K562 (cell line): Measurements from ENCODE around the gene RNF123. TPM values are rescaled to one million over a fixed set of nuclear protein-coding genes. Genes with fewer than 3 reads are reported as not detected.
"Not testable (repeated sequence)": the region's sequence is repeated elsewhere in the genome, so short reads cannot be mapped to it uniquely, and the experiment has no call there.

Experiments
- ATAC-seq: fragments of 200-7000 bp; cut with Tn5 transposase; 3 replicates; pipeline ENCODE4 v1.9.1; 2020; ENCODE audit warnings: moderate library complexity
- BruUV-seq: library from RNA; stranded (reverse); fragments of 400-500 nt; replicated peaks from 2 replicates; lab custom pipeline; 2021; lab: Mats Ljungman, UMichigan
- CTCF ChIA-PET: fragments of 300-600 bp; formaldehyde crosslinking; extraction: SDS; loops from one replicate; lab custom pipeline; 2021; ENCODE audit warnings: low intra/inter-chr PET ratio; lab: Yijun Ruan, JAX
- POLR2A ChIA-PET: fragments of 300-600, 350-650 bp; sonication (Branson Sonifier 250); formaldehyde crosslinking; extraction: SDS; loops from one replicate; lab custom pipeline; 2021; ENCODE audit warnings: antibody characterized with exemption, inconsistent platforms; lab: Yijun Ruan, JAX
- DNase-seq, 4 experiments: peaks; one replicate each; pipeline versions ENCODE4 v3.0.0 to v3.0.0-alpha.2; 2011 to 2018; ENCODE audit warnings: low spot score in 3 of 4, mixed read lengths in 3 of 4; ENCODE audit errors: extremely low read depth in 1 of 4
- FAIRE-seq: peaks from 2 replicates; lab custom pipeline; 2011; peaks lifted over from hg19 to GRCh38; lab: Jason Lieb, UNC
- H2AFZ ChIP-seq: 2 replicates; pipeline ENCODE4 v1.6.0; 2011; ENCODE audit warnings: low read depth, low read length, control low read depth, inconsistent platforms
- H3K27ac ChIP-seq: fragments of 200-600 bp; 3 replicates; pipeline ENCODE4 v1.8.0; 2011; ENCODE audit warnings: low read depth, mild to moderate bottlenecking, control low read depth, inconsistent platforms, low read length, moderate library complexity, mixed read lengths; ENCODE audit errors: extremely low read depth
- H3K27me3 ChIP-seq, 2 experiments: fragments of 300-600 bp in 1 of 2; 2 replicates in 1 of 2; 3 replicates in 1 of 2; pipeline versions ENCODE4 v1.6.0 to v1.8.0; 2011; ENCODE audit warnings: inconsistent platforms in 2 of 2, low read length in 2 of 2, mild to moderate bottlenecking in 1 of 2, mixed read lengths in 1 of 2, moderate library complexity in 1 of 2; ENCODE audit not compliant: control insufficient read depth in 2 of 2, insufficient read depth in 2 of 2
- H3K36me3 ChIP-seq: fragments of 300-600 bp; 3 replicates; pipeline ENCODE4 v1.8.0; 2011; ENCODE audit warnings: mild to moderate bottlenecking, low read length, inconsistent platforms; ENCODE audit not compliant: control insufficient read depth, insufficient read depth
- H3K4me1 ChIP-seq, 2 experiments: fragments of 200-600 bp in 1 of 2; replicated peaks in 1 of 2; 2 replicates in 1 of 2; 3 replicates in 1 of 2; pipeline versions ENCODE4 v1.5.1 to v1.8.0; 2011; ENCODE audit warnings: inconsistent platforms in 2 of 2, low read length in 2 of 2, mild to moderate bottlenecking in 1 of 2, mixed read lengths in 1 of 2, moderate library complexity in 1 of 2; ENCODE audit not compliant: control insufficient read depth in 2 of 2, insufficient read depth in 2 of 2
- H3K4me2 ChIP-seq: 2 replicates; pipeline ENCODE4 v1.6.1; 2011; ENCODE audit warnings: low read length, control low read depth, inconsistent platforms, mixed read lengths; ENCODE audit not compliant: insufficient read depth
- H3K4me3 ChIP-seq: fragments of 200-600 bp; sonication (generic), shearing (Covaris generic); 2 replicates; pipeline ENCODE4 v1.5.1; 2016; ENCODE audit warnings: control low read depth, inconsistent platforms
- H3K79me2 ChIP-seq: fragments of 200-600 bp; 3 replicates; pipeline ENCODE4 v1.8.0; 2011; ENCODE audit warnings: low read length, inconsistent platforms; ENCODE audit not compliant: control insufficient read depth, insufficient read depth
- H3K9ac ChIP-seq, 2 experiments: 2 replicates each; pipeline versions ENCODE4 v1.6.0 to v1.6.1; 2011; ENCODE audit warnings: low read depth in 2 of 2, low read length in 2 of 2, control low read depth in 1 of 2, inconsistent platforms in 1 of 2, mild to moderate bottlenecking in 1 of 2, mixed read lengths in 1 of 2; ENCODE audit not compliant: insufficient read depth in 1 of 2
- H3K9me1 ChIP-seq: one replicate; pipeline ENCODE4 v1.6.0; 2011; ENCODE audit warnings: inconsistent platforms, mild to moderate bottlenecking, low read length, moderate library complexity; ENCODE audit not compliant: control insufficient read depth, insufficient read depth
- H3K9me3 ChIP-seq: replicated peaks from 2 replicates; pipeline ENCODE4 v1.5.1; 2011; ENCODE audit warnings: low read depth, low read length, inconsistent platforms; ENCODE audit not compliant: control insufficient read depth, insufficient read depth
- H4K20me1 ChIP-seq: replicated peaks from 2 replicates; pipeline ENCODE4 v1.6.1; 2011; ENCODE audit warnings: low read length, inconsistent platforms, mixed read lengths; ENCODE audit not compliant: control insufficient read depth, insufficient read depth
- POLR2G ChIP-seq: fragments of 200-400 bp; formaldehyde crosslinking; IDR thresholded peaks from 2 replicates; pipeline ENCODE4 v1.6.1; 2017; ENCODE audit warnings: low read depth, mild to moderate bottlenecking, antibody characterized with exemption, low read length, moderate library complexity
- WGBS: fragments of 100-300 bp; shearing (Covaris generic); methylation state at CpG from one replicate; pipeline ENCODE4 v1.1.6; 2016; ENCODE audit warnings: low coverage, mixed read lengths; ENCODE audit not compliant: insufficient coverage; ENCODE audit errors: missing lambda C conversion rate; 5-methylcytosine and 5-hydroxymethylcytosine counted together
- in situ Hi-C: fragments of 300-500 bp; cut with MboI; formaldehyde crosslinking; loops from 4 replicates; pipeline ENCODE4 v1.15.0; 2018; ENCODE audit warnings: inconsistent platforms, mixed read lengths
- intact Hi-C: fragments of 100-400 bp; cut with micrococcal nuclease; formaldehyde crosslinking; loops from 2 replicates; pipeline ENCODE4 v1.14.2; 2022
- polyA plus RNA-seq, 8 experiments: library from polyadenylated mRNA; depleted of rRNA in 4 of 8; stranded (reverse) in 5 of 8; unstranded in 3 of 8; fragments of >200 nt; fragmentation: Nextera tagmentation in 2 of 8; fragmentation: Illumina TruSeq in 1 of 8; extraction: Ambion mirVana in 2 of 8; extraction: Trizol in 1 of 8; gene quantifications; 2 replicates each; pipeline versions ENCODE4 v1.2.1 to v1.2.3, GENCODE V29; 2011 to 2014; ENCODE audit warnings: inconsistent platforms in 1 of 8, missing spikeins in 1 of 8
- total RNA-seq, 7 experiments: library from RNA; depleted of rRNA in 6 of 7; stranded (reverse); fragments of >200 nt in 6 of 7; fragmentation: Illumina TruSeq in 2 of 7; extraction: Trizol in 2 of 7; gene quantifications; 2 replicates each; pipeline versions ENCODE4 v1.2.1 to v1.2.3, GENCODE V29; 2011 to 2021; ENCODE audit warnings: low replicate concordance in 1 of 7

RNF123 gene
- total and polyA plus RNA-seq, 9 of the 15 experiments (the other 6 are each of a cell fraction or from before 2014, with no cell fraction given) = 8.7 to 53.1 (median 17.5) TPM

DNA sequence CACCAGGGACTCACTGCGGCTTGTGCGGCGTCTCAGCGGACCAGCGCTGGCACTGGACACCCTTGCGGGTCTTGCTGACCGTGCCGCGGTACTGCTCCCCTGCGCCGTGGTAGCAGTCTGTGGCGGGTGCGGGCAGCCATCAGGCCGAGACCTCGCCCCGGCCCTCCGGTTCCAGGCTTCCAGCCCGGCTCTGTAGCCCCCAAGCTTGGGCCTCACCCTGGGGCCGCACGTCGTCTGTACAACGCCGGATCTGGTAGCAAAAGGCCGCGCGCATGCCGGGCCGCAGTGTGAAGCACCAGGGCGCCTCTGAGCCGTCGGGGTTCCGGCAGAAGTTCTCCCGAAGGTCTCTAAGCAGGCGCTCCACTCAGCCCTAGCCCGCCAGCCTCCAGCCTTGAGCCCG, 3.5 kb upstream of the RNF123 start:
- DNase-seq, BruUV-seq, intact Hi-C loops, H3K4me2 ChIP-seq, in situ Hi-C loops, FAIRE-seq, ATAC-seq, H3K9ac ChIP-seq, H3K27me3 ChIP-seq, H3K9me1 ChIP-seq, H4K20me1 ChIP-seq, H3K9me3 ChIP-seq, POLR2A ChIA-PET, H3K4me3 ChIP-seq: not testable (repeated sequence)
- H3K4me1 ChIP-seq = peaks cover 6 to 25% of the 10 kb centered on the region in 2 experiments; a peak in 4 of 5 replicates
- H3K36me3 ChIP-seq = peaks cover 31% of the 10 kb centered on the region; the same call in 1 of the 3 replicates
- TF ChIP-seq POLR2G = peak; percentile 45
- TF ChIP-seq, all 486 proteins: peak for 1; not testable (repeated sequence) for 485
- CTCF ChIA-PET, H2AFZ ChIP-seq, H3K27ac ChIP-seq: not testable (repeated sequence)
- WGBS = 93% methylated on average over 9 of the region's 36 CpGs
- H3K79me2 ChIP-seq = peaks cover 13% of the 10 kb centered on the region; the same call in 2 of the 3 replicates

GRCh38 chr3:49686346-49686745, 3.0 kb upstream of the RNF123 start:
- DNase-seq, FAIRE-seq, H3K4me2 ChIP-seq, ATAC-seq, H3K9ac ChIP-seq, H3K4me3 ChIP-seq, POLR2A ChIA-PET, H3K9me3 ChIP-seq, intact Hi-C loops, H3K9me1 ChIP-seq, H3K27ac ChIP-seq, H3K27me3 ChIP-seq, in situ Hi-C loops, H4K20me1 ChIP-seq, H2AFZ ChIP-seq, BruUV-seq, CTCF ChIA-PET: not testable (repeated sequence)
- H3K79me2 ChIP-seq = peaks cover 18% of the 10 kb centered on the region; the same call in 2 of the 3 replicates
- WGBS = 97% methylated on average over 11 of the region's 29 CpGs
- H3K36me3 ChIP-seq = peaks cover 26% of the 10 kb centered on the region; the same call in 1 of the 3 replicates
- H3K4me1 ChIP-seq = peaks cover 6 to 30% of the 10 kb centered on the region in 2 experiments; a peak in 4 of 5 replicates
